CD4-positive, alpha-beta T cell (primary cell): ENCODE results near the gene ACCSL. TPM values are rescaled to one million over a fixed set of nuclear protein-coding genes. Genes with fewer than 3 reads are reported as not detected.

Experiments used
- ATAC-seq: fragments of 200-7000 bp; cut with Tn5 transposase; one replicate; pipeline ENCODE4 v1.10.0; 2022; ENCODE audit warnings: mild to moderate bottlenecking; ENCODE audit not compliant: poor library complexity
- CTCF ChIA-PET: fragments of 350-600 bp; sonication (Branson Sonifier 250); formaldehyde crosslinking; loops from one replicate; lab custom pipeline; 2021; ENCODE audit warnings: antibody characterized with exemption, inconsistent platforms; lab: Charles Lee
- POLR2A ChIA-PET: fragments of 350-600 bp; sonication (Branson Sonifier 250); formaldehyde crosslinking; loops from one replicate; lab custom pipeline; 2021; ENCODE audit warnings: antibody characterized with exemption, inconsistent platforms; lab: Charles Lee
- DNase-seq, 14 experiments: peaks; one replicate each; pipeline ENCODE4 v3.0.0-alpha.2; 2013 to 2020; ENCODE audit warnings: mixed read lengths in 2 of 14
- H3K27ac ChIP-seq, 2 donors: one replicate each; pipeline versions ENCODE4 v1.5.1 to v1.7.0; 2013; ENCODE audit warnings: low read length in 2 of 2, low read depth in 1 of 2, mild to moderate bottlenecking in 1 of 2
- H3K27me3 ChIP-seq, 2 experiments: 1 replicate in 1 of 2; 2 replicates in 1 of 2; pipeline versions ENCODE4 v1.6.1 to v1.7.0; 2013; ENCODE audit warnings: low read length in 2 of 2, control low read depth in 1 of 2, mild to moderate bottlenecking in 1 of 2, moderate library complexity in 1 of 2; ENCODE audit not compliant: insufficient read depth in 2 of 2, control insufficient read depth in 1 of 2
- H3K36me3 ChIP-seq: one replicate; pipeline ENCODE4 v1.6.1; 2013; ENCODE audit warnings: low read length, control low read depth; ENCODE audit not compliant: insufficient read depth
- H3K4me1 ChIP-seq: one replicate; pipeline ENCODE4 v1.6.1; 2013; ENCODE audit warnings: low read length, control low read depth; ENCODE audit not compliant: insufficient read depth
- H3K4me3 ChIP-seq: one replicate; pipeline ENCODE4 v1.5.1; 2013; ENCODE audit warnings: mild to moderate bottlenecking, low read length, moderate library complexity
- H3K9me3 ChIP-seq, 2 experiments: 1 replicate in 1 of 2; 2 replicates in 1 of 2; pipeline versions ENCODE4 v1.6.1 to v1.7.0; 2013; ENCODE audit warnings: low read length in 2 of 2, mild to moderate bottlenecking in 2 of 2, control low read depth in 1 of 2, moderate library complexity in 1 of 2; ENCODE audit not compliant: control insufficient read depth in 1 of 2, insufficient read depth in 1 of 2
- H3K27ac Mint-ChIP-seq: one replicate; pipeline ENCODE4 v1.8.0; 2020; ENCODE audit warnings: mixed read lengths
- H3K27me3 Mint-ChIP-seq: one replicate; pipeline ENCODE4 v1.8.0; 2021; ENCODE audit warnings: mixed read lengths
- H3K36me3 Mint-ChIP-seq: one replicate; pipeline ENCODE4 v1.8.0; 2021; ENCODE audit warnings: low read depth, mixed read lengths
- H3K4me1 Mint-ChIP-seq: one replicate; pipeline ENCODE4 v1.8.0; 2021; ENCODE audit warnings: low read depth, mixed read lengths
- H3K4me3 Mint-ChIP-seq: one replicate; pipeline ENCODE4 v1.8.0; 2020; ENCODE audit warnings: mild to moderate bottlenecking, mixed read lengths
- H3K9me3 Mint-ChIP-seq: one replicate; pipeline ENCODE4 v1.8.0; 2020; ENCODE audit warnings: mixed read lengths
- intact Hi-C, 2 experiments: fragments of 100-400 bp; cut with DNase I in 1 of 2; cut with micrococcal nuclease in 1 of 2; formaldehyde crosslinking; loops; one replicate each; pipeline versions ENCODE4 v1.15.1 to v1.9.0; 2023 to 2025; cut with DNase I, micrococcal nuclease
- total RNA-seq, 174 experiments: library from RNA in 2 of 174; stranded (reverse) in 2 of 174; gene quantifications; one replicate each; pipeline ENCODE4 v1.2.3 and lab custom pipeline; 2021 to 2026
- TF ChIP-seq, protein P1 (sequence below): fragments of 200-600 bp; IDR thresholded peaks from one replicate; pipeline ENCODE4 v1.8.0; 2022; ENCODE audit warnings: antibody characterized with exemption, mild to moderate bottlenecking

Gene ACCSL
- total RNA-seq, 2 experiments from 2014 or later = not detected

GRCh38 chr11:44010789-44011251, 37.0 kb upstream of the ACCSL start:
- POLR2A ChIA-PET = no interaction called here
- H3K4me3 ChIP-seq = no peak overlapping the region
- CTCF ChIA-PET = no interaction called here
- H3K36me3 ChIP-seq = no peaks in the 10 kb centered on the region
- DNase-seq (no peak), ATAC-seq (no peak)
- Mint-ChIP-seq H3K36me3 (no peaks in the 10 kb centered on the region), H3K4me1 (no peaks in the 10 kb centered on the region), H3K27me3 (peaks cover 6% of the 10 kb centered on the region), H3K9me3 (no peaks in the 10 kb centered on the region), H3K4me3 (no peak overlapping the region), H3K27ac (no peak overlapping the region)
- H3K4me1 ChIP-seq = no peaks in the 10 kb centered on the region
- intact Hi-C loops = no loop called here
- TF ChIP-seq, protein P1, sequence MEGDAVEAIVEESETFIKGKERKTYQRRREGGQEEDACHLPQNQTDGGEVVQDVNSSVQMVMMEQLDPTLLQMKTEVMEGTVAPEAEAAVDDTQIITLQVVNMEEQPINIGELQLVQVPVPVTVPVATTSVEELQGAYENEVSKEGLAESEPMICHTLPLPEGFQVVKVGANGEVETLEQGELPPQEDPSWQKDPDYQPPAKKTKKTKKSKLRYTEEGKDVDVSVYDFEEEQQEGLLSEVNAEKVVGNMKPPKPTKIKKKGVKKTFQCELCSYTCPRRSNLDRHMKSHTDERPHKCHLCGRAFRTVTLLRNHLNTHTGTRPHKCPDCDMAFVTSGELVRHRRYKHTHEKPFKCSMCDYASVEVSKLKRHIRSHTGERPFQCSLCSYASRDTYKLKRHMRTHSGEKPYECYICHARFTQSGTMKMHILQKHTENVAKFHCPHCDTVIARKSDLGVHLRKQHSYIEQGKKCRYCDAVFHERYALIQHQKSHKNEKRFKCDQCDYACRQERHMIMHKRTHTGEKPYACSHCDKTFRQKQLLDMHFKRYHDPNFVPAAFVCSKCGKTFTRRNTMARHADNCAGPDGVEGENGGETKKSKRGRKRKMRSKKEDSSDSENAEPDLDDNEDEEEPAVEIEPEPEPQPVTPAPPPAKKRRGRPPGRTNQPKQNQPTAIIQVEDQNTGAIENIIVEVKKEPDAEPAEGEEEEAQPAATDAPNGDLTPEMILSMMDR = no peak
- no peaks in the 10 kb centered on the region for H3K27me3 ChIP-seq
- no peaks in the 10 kb centered on the region for H3K9me3 ChIP-seq
- no peak overlapping the region for H3K27ac ChIP-seq

GRCh38 chr11:44011797-44012196, 36.0 kb upstream of the ACCSL start:
- Histone ChIP-seq H3K9me3 (no peaks in the 10 kb centered on the region), H3K4me3 (no peak overlapping the region), H3K27me3 (no peaks in the 10 kb centered on the region), H3K27ac (no peak overlapping the region), H3K4me1 (no peaks in the 10 kb centered on the region), H3K36me3 (no peaks in the 10 kb centered on the region)
- Mint-ChIP-seq H3K36me3 (no peaks in the 10 kb centered on the region), H3K27ac (no peak overlapping the region), H3K4me1 (no peaks in the 10 kb centered on the region), H3K4me3 (no peak overlapping the region), H3K9me3 (no peaks in the 10 kb centered on the region), H3K27me3 (peaks cover 6% of the 10 kb centered on the region)
- DNase-seq (no peak), ATAC-seq (no peak)
- CTCF ChIA-PET = no interaction called here
- TF ChIP-seq, protein P1 = no peak
- POLR2A ChIA-PET = no interaction called here
- intact Hi-C loops = no loop called here

GRCh38 chr11:44014968-44015623, 32.7 kb upstream of the ACCSL start:
- Histone ChIP-seq H3K4me1 (no peaks in the 10 kb centered on the region), H3K36me3 (no peaks in the 10 kb centered on the region), H3K9me3 (no peaks in the 10 kb centered on the region), H3K27ac (no peak overlapping the region), H3K27me3 (peaks cover 0 to 3% of the 10 kb centered on the region in 2 experiments), H3K4me3 (no peak overlapping the region)
- Mint-ChIP-seq H3K27me3 (peaks cover 10% of the 10 kb centered on the region), H3K4me1 (no peaks in the 10 kb centered on the region), H3K36me3 (no peaks in the 10 kb centered on the region), H3K4me3 (no peak overlapping the region), H3K27ac (no peak overlapping the region), H3K9me3 (no peaks in the 10 kb centered on the region)
- ChIA-PET POLR2A (no interaction called here), CTCF (no interaction called here)
- DNase-seq (no peak), ATAC-seq (no peak)
- TF ChIP-seq, protein P1 = no peak
- intact Hi-C loops = no loop called here
